Right lobe of liver (tissue), 6 donors: Measurements from ENCODE around the gene CREB3. TPM values are rescaled to one million over a fixed set of nuclear protein-coding genes. Genes with fewer than 3 reads are reported as not detected.

Experiments used
- ATAC-seq, 4 donors: fragments of 200-7000 bp; cut with Tn5 transposase; one replicate each; pipeline ENCODE4 v1.9.1; 2020; ENCODE audit warnings: mild to moderate bottlenecking in 4 of 4, moderate library complexity in 4 of 4
- DNase-seq, 3 donors: peaks; one replicate each; pipeline ENCODE4 v3.0.0-alpha.2; 2020
- H3K27ac ChIP-seq, 3 donors: fragments of 200-600 bp; one replicate each; pipeline ENCODE4 v1.8.0; 2022
- H3K27me3 ChIP-seq, 2 donors: fragments of 200-600 bp; one replicate each; pipeline ENCODE4 v1.8.0; 2022
- H3K36me3 ChIP-seq, 4 donors: fragments of 200-600 bp; sonication (generic) in 1 of 4; one replicate each; pipeline versions ENCODE4 v1.5.1 to v1.8.0; 2017 to 2022; ENCODE audit warnings: control low read depth in 1 of 4
- H3K4me1 ChIP-seq, 4 donors: fragments of 200-600 bp; sonication (generic) in 1 of 4; one replicate each; pipeline versions ENCODE4 v1.5.1 to v1.8.0; 2017 to 2022; ENCODE audit warnings: control low read depth in 1 of 4
- H3K4me3 ChIP-seq, 3 donors: fragments of 200-600 bp; one replicate each; pipeline ENCODE4 v1.8.0; 2022
- H3K9me3 ChIP-seq, 4 donors: fragments of 200-600 bp; sonication (generic) in 1 of 4; one replicate each; pipeline versions ENCODE4 v1.5.1 to v1.8.0; 2017 to 2022; ENCODE audit warnings: control low read depth in 1 of 4
- CTCF ChIP-seq, 4 donors: fragments of 200-600 bp in 3 of 4; fragments of 450-650 bp in 1 of 4; IDR thresholded peaks; one replicate each; pipeline versions ENCODE4 v1.5.1 to v1.8.0; 2016 to 2022; ENCODE audit warnings: antibody characterized with exemption in 4 of 4, mild to moderate bottlenecking in 2 of 4
- POLR2A ChIP-seq: fragments of 450-650 bp; IDR thresholded peaks from one replicate; pipeline ENCODE4 v1.6.1; 2017; ENCODE audit warnings: antibody characterized with exemption, mild to moderate bottlenecking
- WGBS: methylation state at CpG from one replicate; pipeline ENCODE4 v1.1.6; 2018; ENCODE audit warnings: low coverage, low lambda C conversion rate; ENCODE audit not compliant: insufficient coverage; ENCODE audit errors: missing lambda C conversion rate; 5-methylcytosine and 5-hydroxymethylcytosine counted together
- intact Hi-C, 2 donors: fragments of 100-400 bp; cut with DNase I; formaldehyde crosslinking; loops; one replicate each; pipeline versions ENCODE4 v1.11.2 to v1.14.1; 2022
- total RNA-seq, 6 experiments: library from RNA; depleted of rRNA in 2 of 6; stranded (reverse); fragments of >200 nt in 2 of 6; fragmentation: NEBNext Ultra II Directional in 3 of 6; extraction: Animal tissue kit (Norgen Biotek cat#: 25700) in 3 of 6; gene quantifications; one replicate each; pipeline versions ENCODE4 v1.1.0 to v1.2.4, GENCODE V29; 2016 to 2023
- donor health status: DM: no; HTN: yes; CAD: no.
- donor health status: DM: no; HTN: no; CAD: no.
- donor health status: DM: no; HTN: no; CAD: no.
- donor health status: DM: no; HTN: yes; CAD: no.
- donor health status: DM: no; HTN: yes; CAD: no.

The CREB3 gene
- total RNA-seq, 6 experiments from 2014 or later, result 12.1 to 35.2 (median 17.8) TPM

- TF ChIP-seq POLR2A, result no peak
- peak; percentile 48 to 60 (median 52) for TF ChIP-seq CTCF (IDR thresholded peaks at IDR 0.05)
- Histone ChIP-seq H3K4me3 (peak overlapping the region; percentile 61 to 68 (median 65)), H3K9me3 (no peaks in the 10 kb centered on the region), H3K27me3 (no peaks in the 10 kb centered on the region), H3K36me3 (peaks cover 0 to 23% (median 11%) of the 10 kb centered on the region in 4 donors), H3K4me1 (peaks cover 0 to 18% (median 6%) of the 10 kb centered on the region in 4 donors), H3K27ac (peak overlapping the region; percentile 72 to 93 (median 82))
- ATAC-seq, result peak; percentile 83 to 86 (median 85)
- peak; percentile 77 to 85 (median 78) for DNase-seq
- intact Hi-C loops, result no loop called here
- 10% methylated on average over 15 of the region's 48 CpGs for WGBS
Measured at GRCh38 chr9:35756275-35757225, 24.1 kb downstream of the CREB3 start.

GRCh38 chr9:35757226-35757891 lies 24.9 kb downstream of the CREB3 start:
- Histone ChIP-seq H3K9me3 (no peaks in the 10 kb centered on the region), H3K4me1 (peaks cover 0 to 18% (median 6%) of the 10 kb centered on the region in 4 donors), H3K4me3 (peak overlapping the region; percentile 61 to 68 (median 65)), H3K36me3 (peaks cover 0 to 15% (median 7%) of the 10 kb centered on the region in 4 donors), H3K27ac (peak overlapping the region; percentile 72 to 93 (median 82)), H3K27me3 (no peaks in the 10 kb centered on the region)
- TF ChIP-seq POLR2A (peak; percentile 54), CTCF (IDR thresholded peaks at IDR 0.05) (no peak)
- intact Hi-C loops, result no loop called here
- peak; percentile 67 to 73 (median 71) for ATAC-seq
- whole genome bisulfite sequencing, result under 1% methylated on average over 13 of the region's 20 CpGs
- DNase-seq, result peak in 1 of 3 donors; percentile 47

- intact Hi-C loops, result no loop called here
- ATAC-seq (no peak), DNase-seq (no peak)
- Histone ChIP-seq H3K9me3 (no peaks in the 10 kb centered on the region), H3K27me3 (no peaks in the 10 kb centered on the region), H3K4me3 (peak overlapping the region; percentile 61 to 68 (median 65)), H3K4me1 (peaks cover 0 to 18% (median 6%) of the 10 kb centered on the region in 4 donors), H3K27ac (peak overlapping the region; percentile 72 to 93 (median 82)), H3K36me3 (peaks cover 0 to 10% (median 4%) of the 10 kb centered on the region in 4 donors)
- TF ChIP-seq POLR2A (no peak), CTCF (IDR thresholded peaks at IDR 0.05) (no peak)
Measured at GRCh38 chr9:35757892-35758275, 25.4 kb downstream of the CREB3 start.

GRCh38 chr9:35758475-35759050 lies 26.1 kb downstream of the CREB3 start:
- intact Hi-C loops, result no loop called here
- Histone ChIP-seq H3K9me3 (no peaks in the 10 kb centered on the region), H3K27ac (no peak overlapping the region), H3K4me3 (no peak overlapping the region), H3K36me3 (peaks cover 0 to 3% (median 0%) of the 10 kb centered on the region in 4 donors), H3K27me3 (no peaks in the 10 kb centered on the region), H3K4me1 (peaks cover 0 to 18% (median 6%) of the 10 kb centered on the region in 4 donors)
- ATAC-seq (no peak), DNase-seq (no peak)
- WGBS, result 40% methylated on average over 3 of the region's 3 CpGs
- TF ChIP-seq POLR2A (no peak), CTCF (IDR thresholded peaks at IDR 0.05) (no peak)
